TTC549 (cell line): ENCODE data around the gene HOXD9.

ENCODE experiments used
- FAIRE-seq: peaks from 2 replicates; lab custom pipeline; 2012; peaks lifted over from hg19 to GRCh38; lab: Jason Lieb, UNC

Gene HOXD9

GRCh38 chr2:176167398-176167797 is 44.9 kb downstream of the HOXD9 start:
- FAIRE-seq, result no peak

GRCh38 chr2:176169181-176169580 is 46.7 kb downstream of the HOXD9 start:
- no peak for FAIRE-seq

GRCh38 chr2:176169711-176170110 is 47.2 kb downstream of the HOXD9 start:
- no peak for FAIRE-seq

GRCh38 chr2:176170602-176171305 is 48.2 kb downstream of the HOXD9 start:
- no peak for FAIRE-seq

- FAIRE-seq, result no peak
Measured at GRCh38 chr2:176171351-176172006, 49.0 kb downstream of the HOXD9 start.

- no peak for FAIRE-seq
Measured at GRCh38 chr2:176172007-176172894, 49.7 kb downstream of the HOXD9 start.

- no peak for FAIRE-seq
Measured at GRCh38 chr2:176172895-176173566, 50.5 kb downstream of the HOXD9 start.

- FAIRE-seq, result no peak
Measured at GRCh38 chr2:176173567-176174381, 51.3 kb downstream of the HOXD9 start.

- FAIRE-seq, result no peak
Measured at GRCh38 chr2:176174382-176174823, 51.9 kb downstream of the HOXD9 start.
